Sigmoid colon (tissue), 7 donors: ENCODE measurements around the gene ZNF135. TPM values are rescaled to one million over a fixed set of nuclear protein-coding genes. Genes with fewer than 3 reads are reported as not detected.

Experiments used
- DNase-seq: peaks from one replicate; pipeline ENCODE4 v3.0.0-alpha.2; 2019
- H3K27ac ChIP-seq, 4 donors: fragments of 200-600 bp; sonication (generic); one replicate each; pipeline ENCODE4 v1.5.1; 2016 to 2019; ENCODE audit warnings: mild to moderate bottlenecking in 1 of 4
- H3K27me3 ChIP-seq, 3 donors: fragments of 200-600 bp; sonication (generic); one replicate each; pipeline ENCODE4 v1.5.1; 2019; ENCODE audit warnings: mild to moderate bottlenecking in 1 of 3
- H3K36me3 ChIP-seq, 4 donors: fragments of 200-600 bp; sonication (generic); one replicate each; pipeline ENCODE4 v1.5.1; 2016 to 2019
- H3K4me1 ChIP-seq, 4 donors: fragments of 200-600 bp; sonication (generic); one replicate each; pipeline ENCODE4 v1.5.1; 2017 to 2019
- H3K4me3 ChIP-seq, 4 donors: fragments of 200-600 bp; sonication (generic); one replicate each; pipeline ENCODE4 v1.5.1; 2017 to 2019; ENCODE audit warnings: mild to moderate bottlenecking in 2 of 4, moderate library complexity in 1 of 4
- H3K9me3 ChIP-seq, 4 donors: fragments of 200-600 bp in 3 of 4; sonication (generic) in 3 of 4; one replicate each; pipeline versions ENCODE4 v1.5.1 to v1.6.1; 2013 to 2019
- CTCF ChIP-seq, 4 experiments: fragments of 450-650 bp in 3 of 4; fragments of 200-600 bp in 1 of 4; IDR thresholded peaks; one replicate each; pipeline ENCODE4 v1.5.1; 2016 to 2019; ENCODE audit warnings: antibody characterized with exemption in 4 of 4, mild to moderate bottlenecking in 3 of 4, moderate library complexity in 2 of 4
- EP300 ChIP-seq, 4 donors: sonication (generic); formaldehyde crosslinking; IDR thresholded peaks; one replicate each; pipeline ENCODE4 v1.6.1; 2017; ENCODE audit warnings: antibody characterized with exemption in 4 of 4
- POLR2A ChIP-seq, 2 donors: fragments of 450-650 bp; IDR thresholded peaks; one replicate each; pipeline ENCODE4 v1.6.1; 2016; ENCODE audit warnings: antibody characterized with exemption in 2 of 2, mild to moderate bottlenecking in 2 of 2, moderate library complexity in 2 of 2
- POLR2AphosphoS5 ChIP-seq, 4 donors: sonication (generic); formaldehyde crosslinking; IDR thresholded peaks; one replicate each; pipeline ENCODE4 v1.6.1; 2017; ENCODE audit warnings: antibody characterized with exemption in 4 of 4
- WGBS, 2 donors: extraction: QIAGEN DNeasy Blood & Tissue Kit; methylation state at CpG; one replicate each; pipeline ENCODE4 v1.1.7; 2013; 5-methylcytosine and 5-hydroxymethylcytosine counted together
- intact Hi-C: fragments of 100-400 bp; cut with DNase I; formaldehyde crosslinking; loops from one replicate; pipeline ENCODE4 v1.15.1; 2023
- polyA plus RNA-seq, 3 donors: library from polyadenylated mRNA; stranded (reverse); fragments of 200-250 nt; gene quantifications; one replicate each; pipeline ENCODE4 v1.2.3, GENCODE V29; 2013
- total RNA-seq, 4 donors: library from RNA; depleted of rRNA; stranded (reverse); fragments of >200 nt; gene quantifications; one replicate each; pipeline ENCODE4 v1.1.0, GENCODE V29; 2016
- donor health status: healthy with polysubstance abuse.
- donor health status: Bipolar disorder and iron deficiency.
- donor health status: healthy.

The ZNF135 gene
- total and polyA plus RNA-seq, 7 donors, result 0.46 to 10.0 (median 6.1) TPM

GRCh38 chr19:58086825-58087710 is 28.0 kb downstream of the ZNF135 start:
- Histone ChIP-seq H3K4me3 (no peak overlapping the region), H3K4me1 (no peaks in the 10 kb centered on the region), H3K27me3 (no peaks in the 10 kb centered on the region), H3K36me3 (peaks cover 31 to 69% (median 51%) of the 10 kb centered on the region in 4 donors), H3K27ac (no peak overlapping the region), H3K9me3 (peaks cover 18 to 41% (median 37%) of the 10 kb centered on the region in 4 donors)
- intact Hi-C loops, result no loop called here
- DNase-seq, result no peak
- 96% methylated on average over 23 of the region's 23 CpGs for WGBS, 2 donors
- TF ChIP-seq EP300 (IDR thresholded peaks at IDR 0.05) (no peak), POLR2A (IDR thresholded peaks at IDR 0.05) (no peak), POLR2AphosphoS5 (IDR thresholded peaks at IDR 0.05) (no peak), CTCF (IDR thresholded peaks at IDR 0.05) (no peak)

GRCh38 chr19:58088521-58089052 is 29.5 kb downstream of the ZNF135 start:
- intact Hi-C loops, result no loop called here
- no peaks in the 10 kb centered on the region for H3K4me1 ChIP-seq
- H3K4me3 ChIP-seq, result no peak overlapping the region
- H3K27ac ChIP-seq, result no peak overlapping the region
- H3K36me3 ChIP-seq, result peaks cover 31 to 60% (median 47%) of the 10 kb centered on the region in 4 donors
- TF ChIP-seq POLR2AphosphoS5 (IDR thresholded peaks at IDR 0.05), result no peak
- no peak for TF ChIP-seq EP300 (IDR thresholded peaks at IDR 0.05)
- TF ChIP-seq CTCF (IDR thresholded peaks at IDR 0.05), result no peak
- TF ChIP-seq POLR2A (IDR thresholded peaks at IDR 0.05), result no peak
- H3K9me3 ChIP-seq, result peaks cover 5 to 28% (median 27%) of the 10 kb centered on the region in 4 donors
- no peaks in the 10 kb centered on the region for H3K27me3 ChIP-seq
- no peak for DNase-seq
- WGBS, 2 donors, result 97 to 98% methylated on average over 13 of the region's 13 CpGs

- H3K27me3 ChIP-seq, result no peaks in the 10 kb centered on the region
- H3K4me1 ChIP-seq, result no peaks in the 10 kb centered on the region
- H3K9me3 ChIP-seq, result peaks cover 0 to 25% (median 17%) of the 10 kb centered on the region in 4 donors
- WGBS, 2 donors, result 96% methylated on average over 16 of the region's 16 CpGs
- DNase-seq, result no peak
- no peak overlapping the region for H3K27ac ChIP-seq
- peaks cover 23 to 48% (median 36%) of the 10 kb centered on the region in 4 donors for H3K36me3 ChIP-seq
- H3K4me3 ChIP-seq, result no peak overlapping the region
- intact Hi-C loops, result no loop called here
- TF ChIP-seq POLR2A (IDR thresholded peaks at IDR 0.05) (no peak), CTCF (IDR thresholded peaks at IDR 0.05) (no peak), POLR2AphosphoS5 (IDR thresholded peaks at IDR 0.05) (no peak), EP300 (IDR thresholded peaks at IDR 0.05) (no peak)
Measured at GRCh38 chr19:58089846-58090245, 30.8 kb downstream of the ZNF135 start.

GRCh38 chr19:58091251-58091995 is 32.3 kb downstream of the ZNF135 start:
- H3K27ac ChIP-seq, result no peak overlapping the region
- TF ChIP-seq CTCF (IDR thresholded peaks at IDR 0.05) (no peak), POLR2AphosphoS5 (IDR thresholded peaks at IDR 0.05) (no peak), EP300 (IDR thresholded peaks at IDR 0.05) (no peak), POLR2A (IDR thresholded peaks at IDR 0.05) (no peak)
- 77 to 82% methylated on average over 11 of the region's 11 CpGs for WGBS, 2 donors
- DNase-seq, result no peak
- peaks cover 0 to 3% (median 1%) of the 10 kb centered on the region in 4 donors for H3K4me1 ChIP-seq
- peaks cover 0 to 25% (median 8%) of the 10 kb centered on the region in 4 donors for H3K9me3 ChIP-seq
- no peaks in the 10 kb centered on the region for H3K27me3 ChIP-seq
- intact Hi-C loops, result no loop called here
- no peak overlapping the region for H3K4me3 ChIP-seq
- H3K36me3 ChIP-seq, result peaks cover 7 to 32% (median 20%) of the 10 kb centered on the region in 4 donors
